SU-DHL-6 (cell line): ENCODE measurements around the gene ABTB2.

Source experiments
- H2AFZ ChIP-seq: fragments of 200-600 bp; sonication (generic); 2 replicates; pipeline ENCODE4 v1.6.1; 2014; ENCODE audit warnings: low read depth, mild to moderate bottlenecking, moderate library complexity, mixed read lengths, antibody characterized with exemption, low read length; ENCODE audit not compliant: severe bottlenecking
- H3F3A ChIP-seq: fragments of 200-600 bp; shearing (Covaris generic); 2 replicates; pipeline ENCODE4 v1.6.0; 2016; ENCODE audit warnings: antibody characterized with exemption, mild to moderate bottlenecking; ENCODE audit not compliant: insufficient read depth
- H3K27ac ChIP-seq: fragments of 200-600 bp; sonication (generic); 2 replicates; pipeline ENCODE4 v1.5.1; 2016; ENCODE audit warnings: low read depth, mild to moderate bottlenecking, low read length, moderate library complexity, mixed read lengths
- H3K27me3 ChIP-seq: fragments of 200-600 bp; sonication (generic), shearing (Covaris generic); 2 replicates; pipeline ENCODE4 v1.6.0; 2014; ENCODE audit warnings: mild to moderate bottlenecking, low read length
- H3K36me3 ChIP-seq: fragments of 200-600 bp; sonication (generic); 2 replicates; pipeline ENCODE4 v1.6.1; 2014; ENCODE audit warnings: mild to moderate bottlenecking, low read length, mixed read lengths
- H3K4me2 ChIP-seq: fragments of 300-600, 200-600 bp; shearing (Covaris generic), sonication (generic); 2 replicates; pipeline ENCODE4 v1.6.0; 2014; ENCODE audit warnings: low read length, low read depth, mild to moderate bottlenecking; ENCODE audit not compliant: poor library complexity, severe bottlenecking
- H3K4me3 ChIP-seq: fragments of 200-600 bp; sonication (generic); 2 replicates; pipeline ENCODE4 v1.5.1; 2014; ENCODE audit warnings: antibody characterized with exemption, low read length, mild to moderate bottlenecking, mixed read lengths; ENCODE audit not compliant: insufficient read depth, poor library complexity, severe bottlenecking
- H3K79me2 ChIP-seq: fragments of 200-600 bp; sonication (generic); 2 replicates; pipeline ENCODE4 v1.6.1; 2014; ENCODE audit warnings: mild to moderate bottlenecking, low read length, moderate library complexity; ENCODE audit not compliant: insufficient read depth
- H3K9ac ChIP-seq: fragments of 200-600 bp; sonication (generic); 2 replicates; pipeline ENCODE4 v1.7.0; 2014; ENCODE audit warnings: mild to moderate bottlenecking, low read length
- H3K9me2 ChIP-seq: fragments of 200-600 bp; sonication (generic); replicated peaks from 2 replicates; pipeline ENCODE4 v1.6.1; 2014; ENCODE audit warnings: low read length; ENCODE audit not compliant: insufficient read depth
- H3K9me3 ChIP-seq: fragments of 200-600 bp; sonication (generic); 2 replicates; pipeline ENCODE4 v1.6.1; 2014; ENCODE audit warnings: low read length, mixed read lengths; ENCODE audit not compliant: insufficient read depth
- H4K20me1 ChIP-seq: fragments of 200-600 bp; sonication (generic); 2 replicates; pipeline ENCODE4 v1.6.1; 2014; ENCODE audit warnings: low read depth, mild to moderate bottlenecking, antibody characterized with exemption, low read length, moderate library complexity, mixed read lengths
- EZH2phosphoT487 ChIP-seq: fragments of 200-600 bp; sonication (generic), shearing (Covaris generic); conservative IDR thresholded peaks from 2 replicates; pipeline ENCODE4 v1.6.1; 2018; ENCODE audit warnings: mild to moderate bottlenecking, antibody characterized with exemption, low read length, moderate library complexity, mixed read lengths
- TF ChIP-seq, protein P1 (sequence below): fragments of 200-600 bp; sonication (generic); IDR thresholded peaks from one replicate; pipeline ENCODE4 v1.5.1; 2017; ENCODE audit warnings: antibody characterized with exemption, mild to moderate bottlenecking, low read length, moderate library complexity; ENCODE audit not compliant: insufficient read depth, poor library complexity, severe bottlenecking

ABTB2 gene

GRCh38 chr11:34174412-34175041 lies 183.3 kb downstream of the ABTB2 start:
- Histone ChIP-seq H3K27ac (no peak overlapping the region), H4K20me1 (no peaks in the 10 kb centered on the region), H3K79me2 (no peaks in the 10 kb centered on the region), H3K9me3 (no peaks in the 10 kb centered on the region), H3K4me2 (no peak overlapping the region), H3K27me3 (no peaks in the 10 kb centered on the region), H3K36me3 (no peaks in the 10 kb centered on the region), H3F3A (no peaks in the 10 kb centered on the region), H3K4me3 (no peak overlapping the region), H2AFZ (no peak overlapping the region), H3K9ac (no peak overlapping the region), H3K9me2 (no peaks in the 10 kb centered on the region)
- no peak for TF ChIP-seq EZH2phosphoT487
- TF ChIP-seq, protein P1, sequence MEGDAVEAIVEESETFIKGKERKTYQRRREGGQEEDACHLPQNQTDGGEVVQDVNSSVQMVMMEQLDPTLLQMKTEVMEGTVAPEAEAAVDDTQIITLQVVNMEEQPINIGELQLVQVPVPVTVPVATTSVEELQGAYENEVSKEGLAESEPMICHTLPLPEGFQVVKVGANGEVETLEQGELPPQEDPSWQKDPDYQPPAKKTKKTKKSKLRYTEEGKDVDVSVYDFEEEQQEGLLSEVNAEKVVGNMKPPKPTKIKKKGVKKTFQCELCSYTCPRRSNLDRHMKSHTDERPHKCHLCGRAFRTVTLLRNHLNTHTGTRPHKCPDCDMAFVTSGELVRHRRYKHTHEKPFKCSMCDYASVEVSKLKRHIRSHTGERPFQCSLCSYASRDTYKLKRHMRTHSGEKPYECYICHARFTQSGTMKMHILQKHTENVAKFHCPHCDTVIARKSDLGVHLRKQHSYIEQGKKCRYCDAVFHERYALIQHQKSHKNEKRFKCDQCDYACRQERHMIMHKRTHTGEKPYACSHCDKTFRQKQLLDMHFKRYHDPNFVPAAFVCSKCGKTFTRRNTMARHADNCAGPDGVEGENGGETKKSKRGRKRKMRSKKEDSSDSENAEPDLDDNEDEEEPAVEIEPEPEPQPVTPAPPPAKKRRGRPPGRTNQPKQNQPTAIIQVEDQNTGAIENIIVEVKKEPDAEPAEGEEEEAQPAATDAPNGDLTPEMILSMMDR: peak; percentile 24

DNA sequence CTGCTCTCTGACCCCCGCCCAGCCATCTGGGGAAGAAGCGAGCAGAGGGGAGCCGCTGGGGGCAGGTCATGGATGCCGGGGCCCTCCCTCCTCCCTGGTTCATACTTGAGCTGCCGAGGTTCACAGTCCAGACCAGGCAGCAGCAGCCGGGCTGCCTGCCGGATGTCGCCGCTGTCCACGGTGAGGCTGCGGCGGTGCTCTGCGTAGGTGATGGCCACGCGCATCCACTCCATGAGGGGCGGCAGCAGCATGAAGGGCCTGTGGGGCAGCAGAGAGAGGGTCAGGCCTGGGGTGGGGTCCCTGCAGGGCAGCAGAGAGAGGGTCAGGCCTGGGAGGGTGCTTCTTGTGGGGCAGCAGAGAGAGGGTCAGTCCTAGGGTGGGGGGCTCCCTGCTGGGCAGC lies 184.8 kb downstream of the ABTB2 start:
- no peaks in the 10 kb centered on the region for H3K9me2 ChIP-seq
- no peak overlapping the region for H3K4me2 ChIP-seq
- no peak overlapping the region for H3K9ac ChIP-seq
- no peaks in the 10 kb centered on the region for H3K36me3 ChIP-seq
- no peaks in the 10 kb centered on the region for H3K9me3 ChIP-seq
- no peaks in the 10 kb centered on the region for H3K79me2 ChIP-seq
- H3F3A ChIP-seq: no peaks in the 10 kb centered on the region
- no peaks in the 10 kb centered on the region for H4K20me1 ChIP-seq
- H3K27ac ChIP-seq: no peak overlapping the region
- no peak overlapping the region for H2AFZ ChIP-seq
- TF ChIP-seq, protein P1: no peak
- no peak for TF ChIP-seq EZH2phosphoT487
- no peaks in the 10 kb centered on the region for H3K27me3 ChIP-seq
- no peak overlapping the region for H3K4me3 ChIP-seq

DNA sequence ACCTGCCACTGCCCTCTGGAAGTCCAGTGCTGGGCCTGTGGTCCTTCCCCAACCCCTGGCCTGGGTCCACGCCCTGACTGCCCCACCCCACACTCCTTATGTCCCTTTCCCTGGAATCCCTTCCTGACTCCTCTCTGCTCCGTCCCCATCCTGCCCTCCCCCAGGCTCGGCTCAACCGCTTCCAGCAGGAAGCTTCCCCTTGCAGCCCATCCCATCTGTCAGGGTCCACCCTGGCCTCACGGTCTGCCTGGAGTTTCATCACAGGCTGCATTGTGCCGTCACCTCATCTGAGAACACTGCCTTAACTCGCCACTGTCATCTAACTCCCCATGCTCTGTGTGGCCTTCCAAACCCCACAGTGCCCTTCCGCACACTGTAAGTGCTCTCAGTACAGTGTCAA lies 188.1 kb downstream of the ABTB2 start:
- Histone ChIP-seq H3F3A (no peaks in the 10 kb centered on the region), H4K20me1 (no peaks in the 10 kb centered on the region), H2AFZ (no peak overlapping the region), H3K79me2 (no peaks in the 10 kb centered on the region), H3K4me3 (no peak overlapping the region), H3K4me2 (no peak overlapping the region), H3K27ac (no peak overlapping the region), H3K9me2 (no peaks in the 10 kb centered on the region), H3K9ac (no peak overlapping the region), H3K27me3 (no peaks in the 10 kb centered on the region), H3K9me3 (no peaks in the 10 kb centered on the region), H3K36me3 (no peaks in the 10 kb centered on the region)
- TF ChIP-seq EZH2phosphoT487: no peak
- TF ChIP-seq, protein P1: no peak
